Endothelial cell of umbilical vein (primary cell): ENCODE data around the gene SLAIN2. TPM values are rescaled to one million over a fixed set of nuclear protein-coding genes. Genes with fewer than 3 reads are reported as not detected.

ENCODE experiments used
- BruUV-seq: library from RNA; stranded (reverse); fragments of 400-500 nt; replicated peaks from 2 replicates; lab custom pipeline; 2021; lab: Mats Ljungman, UMichigan
- CTCF ChIA-PET: fragments of 300-600, 350-600 bp; sonication (Branson Sonifier 250); formaldehyde crosslinking; loops from one replicate; lab custom pipeline; 2021; ENCODE audit warnings: antibody characterized with exemption, inconsistent platforms; lab: Charles Lee
- POLR2A ChIA-PET: fragments of 300-600, 350-600 bp; sonication (Branson Sonifier 250); formaldehyde crosslinking; loops from one replicate; lab custom pipeline; 2021; ENCODE audit warnings: antibody characterized with exemption, inconsistent platforms; lab: Charles Lee
- DNase-seq: peaks from one replicate; pipeline ENCODE4 v3.0.0-alpha.2; 2011; ENCODE audit warnings: low read depth, low spot score
- FAIRE-seq: peaks from 2 replicates; lab custom pipeline; 2011; peaks lifted over from hg19 to GRCh38; lab: Jason Lieb, UNC
- H2AFZ ChIP-seq: 2 replicates; pipeline ENCODE4 v1.6.0; 2012; ENCODE audit warnings: low read depth, low read length, control low read depth, inconsistent platforms
- H3K27ac ChIP-seq: 2 replicates; pipeline ENCODE4 v1.5.1; 2011; ENCODE audit warnings: low read depth, mild to moderate bottlenecking, control low read depth, low read length, moderate library complexity; ENCODE audit not compliant: insufficient read depth
- H3K27me3 ChIP-seq, 2 experiments: 2 replicates each; pipeline versions ENCODE4 v1.6.0 to v1.6.1; 2011; ENCODE audit warnings: low read length in 2 of 2, mixed read lengths in 1 of 2; ENCODE audit not compliant: control insufficient read depth in 2 of 2, insufficient read depth in 2 of 2
- H3K36me3 ChIP-seq, 2 experiments: 2 replicates in 1 of 2; 3 replicates in 1 of 2; pipeline ENCODE4 v1.5.1; 2011; ENCODE audit warnings: low read length in 2 of 2, mild to moderate bottlenecking in 1 of 2, moderate library complexity in 1 of 2; ENCODE audit not compliant: control insufficient read depth in 2 of 2, insufficient read depth in 2 of 2; ENCODE audit errors: extremely low read depth in 1 of 2
- H3K4me1 ChIP-seq: 3 replicates; pipeline ENCODE4 v1.5.1; 2011; ENCODE audit warnings: mild to moderate bottlenecking, low read length; ENCODE audit not compliant: control insufficient read depth, insufficient read depth; ENCODE audit errors: extremely low read depth
- H3K4me2 ChIP-seq: 2 replicates; pipeline ENCODE4 v1.6.1; 2011; ENCODE audit warnings: low read length, control low read depth, mixed read lengths; ENCODE audit not compliant: insufficient read depth
- H3K4me3 ChIP-seq, 3 experiments: fragments of 200-600 bp in 1 of 3; sonication (generic), shearing (Covaris generic) in 1 of 3; replicated peaks in 1 of 3; 2 replicates each; pipeline ENCODE4 v1.5.1; 2011 to 2016; ENCODE audit warnings: control low read depth in 3 of 3, low read length in 3 of 3, mild to moderate bottlenecking in 2 of 3, inconsistent platforms in 1 of 3, low read depth in 1 of 3, moderate library complexity in 1 of 3; ENCODE audit not compliant: insufficient read depth in 1 of 3
- H3K79me2 ChIP-seq: 2 replicates; pipeline ENCODE4 v1.6.0; 2012; ENCODE audit warnings: low read length, inconsistent platforms; ENCODE audit not compliant: control insufficient read depth, insufficient read depth
- H3K9ac ChIP-seq: replicated peaks from 2 replicates; pipeline ENCODE3; 2011; ENCODE audit warnings: low read length, control low read depth; ENCODE audit not compliant: insufficient read depth; ENCODE audit errors: extremely low read depth
- H3K9me1 ChIP-seq: replicated peaks from 3 replicates; pipeline ENCODE4 v1.6.0; 2011; ENCODE audit warnings: mild to moderate bottlenecking, low read length; ENCODE audit not compliant: control insufficient read depth, insufficient read depth; ENCODE audit errors: extremely low read depth
- H3K9me3 ChIP-seq: replicated peaks from 2 replicates; pipeline ENCODE4 v1.5.1; 2012; ENCODE audit warnings: low read length, inconsistent platforms; ENCODE audit not compliant: control insufficient read depth, insufficient read depth
- H4K20me1 ChIP-seq: replicated peaks from 2 replicates; pipeline ENCODE3; 2011; ENCODE audit warnings: mild to moderate bottlenecking, low read length; ENCODE audit not compliant: control insufficient read depth, insufficient read depth; ENCODE audit errors: extremely low read depth
- CTCF ChIP-seq, 2 donors: IDR thresholded peaks; 1 replicate in 1 of 2; 2 replicates in 1 of 2; pipeline ENCODE4 v1.5.1; 2011; ENCODE audit warnings: low read length in 2 of 2, mild to moderate bottlenecking in 2 of 2, moderate library complexity in 2 of 2, control low read depth in 1 of 2, inconsistent platforms in 1 of 2, low read depth in 1 of 2; ENCODE audit not compliant: insufficient read depth in 1 of 2; ENCODE audit errors: extremely low read depth in 1 of 2
- EZH2 ChIP-seq: IDR thresholded peaks from 2 replicates; pipeline ENCODE4 v1.6.1; 2012; ENCODE audit warnings: borderline replicate concordance, low read depth, mild to moderate bottlenecking, moderate library complexity, low read length, inconsistent platforms; ENCODE audit not compliant: severe bottlenecking
- FOS ChIP-seq: IDR thresholded peaks from 2 replicates; pipeline ENCODE4 v1.6.1; 2011; ENCODE audit warnings: mild to moderate bottlenecking, low read length, moderate library complexity, borderline replicate concordance; ENCODE audit not compliant: insufficient read depth
- GATA2 ChIP-seq: IDR thresholded peaks from 2 replicates; pipeline ENCODE4 v1.7.0; 2011; ENCODE audit warnings: low read depth, mild to moderate bottlenecking, moderate library complexity, mixed read lengths, low read length; ENCODE audit not compliant: insufficient read length, insufficient read depth
- JUN ChIP-seq: IDR thresholded peaks from 2 replicates; pipeline ENCODE4 v1.6.1; 2011; ENCODE audit warnings: borderline replicate concordance, low read depth; ENCODE audit not compliant: insufficient read length, insufficient read depth
- MAX ChIP-seq: IDR thresholded peaks from 2 replicates; pipeline ENCODE4 v1.6.1; 2011; ENCODE audit not compliant: insufficient read depth, insufficient read length
- MYC ChIP-seq: IDR thresholded peaks from one replicate; pipeline ENCODE4 v1.6.1; 2011; ENCODE audit warnings: mild to moderate bottlenecking, low read depth, low read length
- POLR2A ChIP-seq: IDR thresholded peaks from 2 replicates; pipeline ENCODE4 v1.6.1; 2012; ENCODE audit warnings: low read depth, mild to moderate bottlenecking, control low read depth, low read length
- POLR2AphosphoS5 ChIP-seq: IDR thresholded peaks from 2 replicates; pipeline ENCODE4 v1.6.1; 2012; ENCODE audit warnings: low read depth, mild to moderate bottlenecking, control low read depth, low read length, moderate library complexity; ENCODE audit not compliant: insufficient read depth
- dilution Hi-C: fragments of 300-500 bp; cut with MboI; formaldehyde crosslinking; loops from one replicate; pipeline ENCODE4 v1.15.0; 2019; ENCODE audit warnings: low sequenced_read_pairs; ENCODE audit not compliant: extremely low pct_ligation_motif_present
- intact Hi-C: fragments of 100-400 bp; cut with micrococcal nuclease; formaldehyde crosslinking; loops from one replicate; pipeline ENCODE4 v1.10.0; 2022
- polyA plus RNA-seq, 4 experiments: library from polyadenylated mRNA; depleted of rRNA in 3 of 4; stranded (reverse) in 3 of 4; unstranded in 1 of 4; fragments of >200 nt; gene quantifications; 2 replicates each; pipeline versions ENCODE4 v1.2.1 to v1.2.3, GENCODE V29; 2011 to 2012; ENCODE audit warnings: missing spikeins in 1 of 4
- total RNA-seq: library from RNA; stranded (reverse); gene quantifications from 2 replicates; pipeline ENCODE4 v1.2.3, GENCODE V29; 2021

The SLAIN2 gene
- total and polyA plus RNA-seq, 2 donors (not counting 3 experiments of a cell fraction or from before 2014, with no cell fraction given) = 27.4 to 49.5 TPM

GRCh38 chr4:48299560-48299959, 41.8 kb upstream of the SLAIN2 start:
- Histone ChIP-seq H3K79me2 (no peaks in the 10 kb centered on the region), H3K36me3 (no peaks in the 10 kb centered on the region), H3K4me1 (no peaks in the 10 kb centered on the region), H3K9me1 (no peaks in the 10 kb centered on the region), H3K4me2 (no peak overlapping the region), H3K27ac (no peak overlapping the region), H3K27me3 (peaks cover 6 to 14% of the 10 kb centered on the region in 2 experiments), H3K4me3 (no peak overlapping the region), H3K9me3 (no peaks in the 10 kb centered on the region), H4K20me1 (no peaks in the 10 kb centered on the region), H3K9ac (no peak overlapping the region), H2AFZ (no peak overlapping the region)
- CTCF ChIA-PET = interaction anchor here (1.6 kb wide), 1 partner anchor 9 kb away, joined by 9 read pairs; no protein-coding TSS in a partner anchor
- TF ChIP-seq MAX (no peak), FOS (no peak), JUN (no peak), EZH2 (no peak), GATA2 (no peak), POLR2AphosphoS5 (no peak), CTCF (IDR thresholded peaks at IDR 0.05; ENCODE audit: extremely low read depth in 1 of 2, insufficient read depth in 1 of 2, low read depth in 1 of 2, low read length in 2 of 2) (no peak), MYC (no peak), POLR2A (no peak)
- FAIRE-seq (peak; percentile 4), DNase-seq (no peak)
- no TSS peak for BruUV-seq
- dilution Hi-C loops = no loop called here
- POLR2A ChIA-PET = no interaction called here
- intact Hi-C loops = no loop called here
